ENCODE measurements around the gene KCNK17. TPM values are rescaled to one million over a fixed set of nuclear protein-coding genes. Genes with fewer than 3 reads are reported as not detected.
A peak's percentile ranks its signal among the peaks of the same experiment; 100 is the strongest.

Gene KCNK17
- total and polyA plus RNA-seq, 2 donors (not counting 3 experiments of a cell fraction or from before 2014, with no cell fraction given), result not detected

DNA sequence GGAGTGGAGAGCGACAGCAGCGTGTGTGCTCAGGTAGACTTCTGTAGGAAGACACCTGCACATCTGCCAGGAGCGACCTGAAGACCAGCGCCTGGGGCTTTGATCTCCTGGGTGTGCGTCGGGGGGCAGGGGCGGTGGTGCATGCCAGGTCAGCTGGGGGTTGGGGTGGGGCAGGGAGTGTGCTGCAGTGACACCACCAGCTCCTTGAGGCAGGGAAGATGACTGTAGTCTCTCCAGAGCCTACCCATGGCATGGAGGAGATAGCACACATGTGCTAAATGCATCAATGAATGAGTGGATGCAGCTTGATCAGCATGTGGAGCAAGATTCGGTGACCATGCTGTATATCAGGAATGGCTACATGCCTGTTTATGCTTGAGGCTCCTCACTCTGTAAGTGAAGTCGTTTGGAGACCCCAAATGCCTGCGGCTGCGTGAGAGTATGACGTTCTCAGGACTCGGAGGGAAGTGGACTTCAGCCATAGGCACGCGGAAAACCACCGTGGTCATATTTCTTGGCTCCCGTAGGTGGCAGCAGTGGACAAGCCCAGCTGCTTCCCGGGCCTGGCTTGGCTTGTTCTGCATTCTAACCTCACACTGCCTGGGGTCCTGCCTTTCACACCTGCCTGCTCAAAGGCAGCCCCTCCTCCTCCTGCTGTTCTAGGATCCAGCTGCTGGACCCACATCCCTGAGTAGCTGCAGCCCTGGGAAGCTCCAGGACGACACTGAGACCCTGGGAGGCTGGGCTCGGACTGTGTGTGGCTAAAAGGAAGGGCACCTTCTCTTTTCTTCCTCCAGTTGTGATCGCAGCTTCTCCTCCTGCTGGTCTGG, 47.7 kb upstream of the KCNK17 start:
- H3K9me3 ChIP-seq (replicated peaks; ENCODE audit: control insufficient read depth, insufficient read depth, low read length), result no peaks in the 10 kb centered on the region
- no peaks in the 10 kb centered on the region for H4K20me1 ChIP-seq (replicated peaks; ENCODE audit: control insufficient read depth, extremely low read depth, insufficient read depth, low read length)
- CTCF ChIA-PET, result interaction anchor here (0.7 to 4.4 kb wide), 13 partner anchors 9 to 1820 kb away, joined by 3 to 22 read pairs (median 5); no protein-coding TSS in a partner anchor
- H3K9me1 ChIP-seq (replicated peaks; ENCODE audit: control insufficient read depth, extremely low read depth, insufficient read depth, low read length), result no peaks in the 10 kb centered on the region
- FAIRE-seq (peak; percentile 71), DNase-seq (ENCODE audit: low read depth, low spot score) (peak; percentile 53)
- H3K4me1 ChIP-seq (ENCODE audit: control insufficient read depth, extremely low read depth, insufficient read depth, low read length), result no peaks in the 10 kb centered on the region
- intact Hi-C loops (cut with micrococcal nuclease) (loop anchor here (1.0 kb wide), 2 partner anchors 530 to 946 kb away; no protein-coding TSS in a partner anchor), dilution Hi-C loops (cut with MboI; ENCODE audit: extremely low pct_ligation_motif_present, low sequenced_read_pairs) (no loop called here)
- no peaks in the 10 kb centered on the region for H3K27me3 ChIP-seq (ENCODE audit: control insufficient read depth in 2 of 2, insufficient read depth in 2 of 2, low read length in 2 of 2)
- H3K4me3 ChIP-seq (replicated peaks in 1 of 3; ENCODE audit: insufficient read depth in 1 of 3, low read depth in 1 of 3, low read length in 3 of 3), result no peak overlapping the region
- H3K36me3 ChIP-seq (ENCODE audit: control insufficient read depth in 2 of 2, extremely low read depth in 1 of 2, insufficient read depth in 2 of 2, low read length in 2 of 2), result no peaks in the 10 kb centered on the region
- no peak overlapping the region for H2AFZ ChIP-seq (ENCODE audit: low read depth, low read length)
- no peak overlapping the region for H3K9ac ChIP-seq (replicated peaks; ENCODE audit: extremely low read depth, insufficient read depth, low read length)
- POLR2A ChIA-PET, result no interaction called here
- H3K79me2 ChIP-seq (ENCODE audit: control insufficient read depth, insufficient read depth, low read length), result no peaks in the 10 kb centered on the region
- no TSS peak for BruUV-seq (replicated peaks)
- no peak overlapping the region for H3K4me2 ChIP-seq (ENCODE audit: insufficient read depth, low read length)
- TF ChIP-seq JUN (IDR thresholded peaks at IDR 0.05; ENCODE audit: borderline replicate concordance, insufficient read depth, insufficient read length, low read depth) (no peak), FOS (IDR thresholded peaks at IDR 0.05; ENCODE audit: borderline replicate concordance, insufficient read depth, low read length) (no peak)
- TF ChIP-seq, protein P1, sequence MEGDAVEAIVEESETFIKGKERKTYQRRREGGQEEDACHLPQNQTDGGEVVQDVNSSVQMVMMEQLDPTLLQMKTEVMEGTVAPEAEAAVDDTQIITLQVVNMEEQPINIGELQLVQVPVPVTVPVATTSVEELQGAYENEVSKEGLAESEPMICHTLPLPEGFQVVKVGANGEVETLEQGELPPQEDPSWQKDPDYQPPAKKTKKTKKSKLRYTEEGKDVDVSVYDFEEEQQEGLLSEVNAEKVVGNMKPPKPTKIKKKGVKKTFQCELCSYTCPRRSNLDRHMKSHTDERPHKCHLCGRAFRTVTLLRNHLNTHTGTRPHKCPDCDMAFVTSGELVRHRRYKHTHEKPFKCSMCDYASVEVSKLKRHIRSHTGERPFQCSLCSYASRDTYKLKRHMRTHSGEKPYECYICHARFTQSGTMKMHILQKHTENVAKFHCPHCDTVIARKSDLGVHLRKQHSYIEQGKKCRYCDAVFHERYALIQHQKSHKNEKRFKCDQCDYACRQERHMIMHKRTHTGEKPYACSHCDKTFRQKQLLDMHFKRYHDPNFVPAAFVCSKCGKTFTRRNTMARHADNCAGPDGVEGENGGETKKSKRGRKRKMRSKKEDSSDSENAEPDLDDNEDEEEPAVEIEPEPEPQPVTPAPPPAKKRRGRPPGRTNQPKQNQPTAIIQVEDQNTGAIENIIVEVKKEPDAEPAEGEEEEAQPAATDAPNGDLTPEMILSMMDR (IDR thresholded peaks at IDR 0.05; ENCODE audit: extremely low read depth in 1 of 2, insufficient read depth in 1 of 2, low read depth in 1 of 2, low read length in 2 of 2), result peak; percentile 65 to 85
- H3K27ac ChIP-seq (ENCODE audit: insufficient read depth, low read depth, low read length), result no peak overlapping the region

DNA sequence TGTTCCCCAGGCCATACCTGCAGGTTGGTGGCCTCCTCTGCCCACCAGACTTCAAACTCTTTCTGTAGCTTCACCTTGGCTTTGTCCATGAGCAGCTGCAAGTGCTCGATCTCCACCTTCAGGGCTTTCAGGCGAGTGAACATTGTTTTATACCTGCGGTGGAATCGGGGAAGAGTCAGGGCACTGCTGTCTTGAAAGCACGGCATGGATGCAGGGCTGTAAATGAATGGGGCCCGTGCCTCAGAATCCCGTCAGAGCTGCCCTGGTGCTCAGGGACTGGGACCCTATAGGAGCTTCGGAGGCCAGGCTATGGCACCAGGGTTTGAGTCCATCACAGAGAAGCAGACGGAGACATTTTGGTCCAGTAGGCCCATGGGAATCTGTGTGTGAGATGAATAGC, 46.2 kb upstream of the KCNK17 start:
- Histone ChIP-seq H3K9me1 (replicated peaks; ENCODE audit: control insufficient read depth, extremely low read depth, insufficient read depth, low read length) (no peaks in the 10 kb centered on the region), H3K9me3 (replicated peaks; ENCODE audit: control insufficient read depth, insufficient read depth, low read length) (no peaks in the 10 kb centered on the region), H3K9ac (replicated peaks; ENCODE audit: extremely low read depth, insufficient read depth, low read length) (no peak overlapping the region), H3K79me2 (ENCODE audit: control insufficient read depth, insufficient read depth, low read length) (no peaks in the 10 kb centered on the region), H3K27ac (ENCODE audit: insufficient read depth, low read depth, low read length) (no peak overlapping the region), H2AFZ (ENCODE audit: low read depth, low read length) (no peak overlapping the region), H3K4me3 (replicated peaks in 1 of 3; ENCODE audit: insufficient read depth in 1 of 3, low read depth in 1 of 3, low read length in 3 of 3) (no peak overlapping the region), H3K4me2 (ENCODE audit: insufficient read depth, low read length) (no peak overlapping the region), H3K27me3 (ENCODE audit: control insufficient read depth in 2 of 2, insufficient read depth in 2 of 2, low read length in 2 of 2) (no peaks in the 10 kb centered on the region), H3K4me1 (ENCODE audit: control insufficient read depth, extremely low read depth, insufficient read depth, low read length) (no peaks in the 10 kb centered on the region), H3K36me3 (ENCODE audit: control insufficient read depth in 2 of 2, extremely low read depth in 1 of 2, insufficient read depth in 2 of 2, low read length in 2 of 2) (no peaks in the 10 kb centered on the region), H4K20me1 (replicated peaks; ENCODE audit: control insufficient read depth, extremely low read depth, insufficient read depth, low read length) (no peaks in the 10 kb centered on the region)
- ChIA-PET POLR2A (no interaction called here), CTCF (no interaction called here)
- TF ChIP-seq JUN (IDR thresholded peaks at IDR 0.05; ENCODE audit: borderline replicate concordance, insufficient read depth, insufficient read length, low read depth), result no peak
- TF ChIP-seq POLR2AphosphoS5 (IDR thresholded peaks at IDR 0.05; ENCODE audit: insufficient read depth, low read depth, low read length), result no peak
- TF ChIP-seq EZH2 (IDR thresholded peaks at IDR 0.05; ENCODE audit: borderline replicate concordance, low read depth, low read length, severe bottlenecking), result no peak
- no peak for TF ChIP-seq GATA2 (IDR thresholded peaks at IDR 0.05; ENCODE audit: insufficient read depth, insufficient read length, low read depth, low read length)
- TF ChIP-seq, protein P2, sequence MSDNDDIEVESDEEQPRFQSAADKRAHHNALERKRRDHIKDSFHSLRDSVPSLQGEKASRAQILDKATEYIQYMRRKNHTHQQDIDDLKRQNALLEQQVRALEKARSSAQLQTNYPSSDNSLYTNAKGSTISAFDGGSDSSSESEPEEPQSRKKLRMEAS (IDR thresholded peaks at IDR 0.05; ENCODE audit: insufficient read depth, insufficient read length), result no peak
- TF ChIP-seq, protein P1 (IDR thresholded peaks at IDR 0.05; ENCODE audit: extremely low read depth in 1 of 2, insufficient read depth in 1 of 2, low read depth in 1 of 2, low read length in 2 of 2), result no peak
- no peak for TF ChIP-seq MYC (IDR thresholded peaks at IDR 0.05; ENCODE audit: low read depth, low read length)
- no peak for TF ChIP-seq FOS (IDR thresholded peaks at IDR 0.05; ENCODE audit: borderline replicate concordance, insufficient read depth, low read length)
- TF ChIP-seq POLR2A (IDR thresholded peaks at IDR 0.05; ENCODE audit: low read depth, low read length), result no peak
- intact Hi-C loops (cut with micrococcal nuclease) (no loop called here), dilution Hi-C loops (cut with MboI; ENCODE audit: extremely low pct_ligation_motif_present, low sequenced_read_pairs) (no loop called here)
- BruUV-seq (replicated peaks), result no TSS peak
- no peak for FAIRE-seq
- no peak for DNase-seq (ENCODE audit: low read depth, low spot score)
